Panc1 (cell line): ENCODE measurements around the gene DDX49.

Experiments
- POLR2AphosphoS5 ChIP-seq: IDR thresholded peaks from 2 replicates; pipeline ENCODE4 v1.6.1; 2012; ENCODE audit warnings: mild to moderate bottlenecking, low read depth, low read length, moderate library complexity
- REST ChIP-seq, 2 experiments: IDR thresholded peaks; 2 replicates each; pipeline ENCODE4 v1.6.1; 2011 to 2012; ENCODE audit warnings: low read depth in 2 of 2, control low read depth in 1 of 2, low read length in 1 of 2, mild to moderate bottlenecking in 1 of 2, moderate library complexity in 1 of 2; ENCODE audit not compliant: insufficient read depth in 1 of 2
- SIN3A ChIP-seq: IDR thresholded peaks from 2 replicates; pipeline ENCODE4 v1.6.1; 2012; ENCODE audit warnings: low read depth, mild to moderate bottlenecking, low read length, moderate library complexity, borderline replicate concordance; ENCODE audit not compliant: insufficient read depth
- TF ChIP-seq, protein P1 (sequence below): fragments of 450-650 bp; IDR thresholded peaks from 2 replicates; pipeline ENCODE4 v1.5.1; 2017; ENCODE audit warnings: mild to moderate bottlenecking

GRCh38 chr19:18905513-18906236 lies 13.8 kb upstream of the DDX49 start:
- TF ChIP-seq POLR2AphosphoS5 (no peak), SIN3A (no peak), REST (IDR thresholded peaks at IDR 0.05; ENCODE audit: insufficient read depth in 1 of 2, low read depth in 2 of 2, low read length in 1 of 2) (no peak)
- TF ChIP-seq, protein P1, sequence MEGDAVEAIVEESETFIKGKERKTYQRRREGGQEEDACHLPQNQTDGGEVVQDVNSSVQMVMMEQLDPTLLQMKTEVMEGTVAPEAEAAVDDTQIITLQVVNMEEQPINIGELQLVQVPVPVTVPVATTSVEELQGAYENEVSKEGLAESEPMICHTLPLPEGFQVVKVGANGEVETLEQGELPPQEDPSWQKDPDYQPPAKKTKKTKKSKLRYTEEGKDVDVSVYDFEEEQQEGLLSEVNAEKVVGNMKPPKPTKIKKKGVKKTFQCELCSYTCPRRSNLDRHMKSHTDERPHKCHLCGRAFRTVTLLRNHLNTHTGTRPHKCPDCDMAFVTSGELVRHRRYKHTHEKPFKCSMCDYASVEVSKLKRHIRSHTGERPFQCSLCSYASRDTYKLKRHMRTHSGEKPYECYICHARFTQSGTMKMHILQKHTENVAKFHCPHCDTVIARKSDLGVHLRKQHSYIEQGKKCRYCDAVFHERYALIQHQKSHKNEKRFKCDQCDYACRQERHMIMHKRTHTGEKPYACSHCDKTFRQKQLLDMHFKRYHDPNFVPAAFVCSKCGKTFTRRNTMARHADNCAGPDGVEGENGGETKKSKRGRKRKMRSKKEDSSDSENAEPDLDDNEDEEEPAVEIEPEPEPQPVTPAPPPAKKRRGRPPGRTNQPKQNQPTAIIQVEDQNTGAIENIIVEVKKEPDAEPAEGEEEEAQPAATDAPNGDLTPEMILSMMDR = no peak
